ENCODE results near the gene CDK11B. TPM values are rescaled to one million over a fixed set of nuclear protein-coding genes. Genes with fewer than 3 reads are reported as not detected.

The CDK11B gene
- total and polyA plus RNA-seq, 2 donors, result 16.1 to 35.6 TPM

- H3K4me1 ChIP-seq (ENCODE audit: control insufficient read depth in 2 of 2, insufficient read depth in 2 of 2, low read length in 2 of 2), result peaks cover 3 to 9% of the 10 kb centered on the region in 2 donors
- peaks cover 0 to 4% of the 10 kb centered on the region in 2 donors for H3K9me3 ChIP-seq (ENCODE audit: control insufficient read depth in 2 of 2, insufficient read depth in 1 of 2, low read length in 1 of 2)
- no peak overlapping the region for H3K4me3 ChIP-seq (ENCODE audit: low read length in 2 of 2)
- H3K27me3 ChIP-seq (ENCODE audit: control insufficient read depth in 2 of 2, insufficient read depth in 1 of 2, low read length in 1 of 2), result peaks cover 26 to 45% of the 10 kb centered on the region in 2 donors
- 94% methylated on average over 15 of the region's 15 CpGs for WGBS
- DNase-seq (ENCODE audit: low read depth in 6 of 9, low spot score in 9 of 9), result no peak
- H3K36me3 ChIP-seq (ENCODE audit: control insufficient read depth in 2 of 2, insufficient read depth in 2 of 2, low read length in 1 of 2), result no peaks in the 10 kb centered on the region
- H3K27ac ChIP-seq (ENCODE audit: low read depth in 1 of 2, low read length in 1 of 2), result no peak overlapping the region
Observed at GRCh38 chr1:1604374-1605033, 54.3 kb downstream of the CDK11B start.

- H3K27me3 ChIP-seq (ENCODE audit: control insufficient read depth in 2 of 2, insufficient read depth in 1 of 2, low read length in 1 of 2), result peaks cover 33 to 52% of the 10 kb centered on the region in 2 donors
Observed at GRCh38 chr1:1603671-1604373, 55.0 kb downstream of the CDK11B start.

GRCh38 chr1:1602968-1603506 is 55.8 kb downstream of the CDK11B start:
- H3K4me3 ChIP-seq (ENCODE audit: low read length in 2 of 2), result no peak overlapping the region
- 94% methylated on average over 13 of the region's 13 CpGs for WGBS
- no peaks in the 10 kb centered on the region for H3K36me3 ChIP-seq (ENCODE audit: control insufficient read depth in 2 of 2, insufficient read depth in 2 of 2, low read length in 1 of 2)
- H3K27me3 ChIP-seq (ENCODE audit: control insufficient read depth in 2 of 2, insufficient read depth in 1 of 2, low read length in 1 of 2), result peaks cover 41 to 59% of the 10 kb centered on the region in 2 donors
- no peak overlapping the region for H3K27ac ChIP-seq (ENCODE audit: low read depth in 1 of 2, low read length in 1 of 2)
- no peak for DNase-seq (ENCODE audit: low read depth in 6 of 9, low spot score in 9 of 9)
- H3K9me3 ChIP-seq (ENCODE audit: control insufficient read depth in 2 of 2, insufficient read depth in 1 of 2, low read length in 1 of 2), result peaks cover 0 to 4% of the 10 kb centered on the region in 2 donors
- H3K4me1 ChIP-seq (ENCODE audit: control insufficient read depth in 2 of 2, insufficient read depth in 2 of 2, low read length in 2 of 2), result peaks cover 7 to 9% of the 10 kb centered on the region in 2 donors

More at GRCh38 chr1:1603671-1604373, 55.0 kb downstream of the CDK11B start:
- Histone ChIP-seq H3K4me1 (ENCODE audit: control insufficient read depth in 2 of 2, insufficient read depth in 2 of 2, low read length in 2 of 2) (peaks cover 7 to 9% of the 10 kb centered on the region in 2 donors), H3K9me3 (ENCODE audit: control insufficient read depth in 2 of 2, insufficient read depth in 1 of 2, low read length in 1 of 2) (peaks cover 0 to 4% of the 10 kb centered on the region in 2 donors), H3K4me3 (ENCODE audit: low read length in 2 of 2) (no peak overlapping the region), H3K27ac (ENCODE audit: low read depth in 1 of 2, low read length in 1 of 2) (no peak overlapping the region), H3K36me3 (ENCODE audit: control insufficient read depth in 2 of 2, insufficient read depth in 2 of 2, low read length in 1 of 2) (no peaks in the 10 kb centered on the region)
- no peak for DNase-seq (ENCODE audit: low read depth in 6 of 9, low spot score in 9 of 9)
- 92% methylated on average over 13 of the region's 13 CpGs for WGBS

GRCh38 chr1:1602304-1602967 is 56.4 kb downstream of the CDK11B start:
- 81% methylated on average over 18 of the region's 18 CpGs for WGBS
- DNase-seq (ENCODE audit: low read depth in 6 of 9, low spot score in 9 of 9), result peak in 1 of 9 donors; percentile 0
- H3K9me3 ChIP-seq (ENCODE audit: control insufficient read depth in 2 of 2, insufficient read depth in 1 of 2, low read length in 1 of 2), result peaks cover 0 to 4% of the 10 kb centered on the region in 2 donors
- H3K27me3 ChIP-seq (ENCODE audit: control insufficient read depth in 2 of 2, insufficient read depth in 1 of 2, low read length in 1 of 2), result peaks cover 46 to 65% of the 10 kb centered on the region in 2 donors
- H3K36me3 ChIP-seq (ENCODE audit: control insufficient read depth in 2 of 2, insufficient read depth in 2 of 2, low read length in 1 of 2), result no peaks in the 10 kb centered on the region
- H3K4me1 ChIP-seq (ENCODE audit: control insufficient read depth in 2 of 2, insufficient read depth in 2 of 2, low read length in 2 of 2), result peaks cover 7 to 9% of the 10 kb centered on the region in 2 donors
- H3K27ac ChIP-seq (ENCODE audit: low read depth in 1 of 2, low read length in 1 of 2), result no peak overlapping the region
- H3K4me3 ChIP-seq (ENCODE audit: low read length in 2 of 2), result no peak overlapping the region

- WGBS, result 98% methylated on average over 15 of the region's 15 CpGs
- Histone ChIP-seq H3K4me1 (ENCODE audit: control insufficient read depth in 2 of 2, insufficient read depth in 2 of 2, low read length in 2 of 2) (peaks cover 5 to 7% of the 10 kb centered on the region in 2 donors), H3K9me3 (ENCODE audit: control insufficient read depth in 2 of 2, insufficient read depth in 1 of 2, low read length in 1 of 2) (peaks cover 0 to 4% of the 10 kb centered on the region in 2 donors), H3K36me3 (ENCODE audit: control insufficient read depth in 2 of 2, insufficient read depth in 2 of 2, low read length in 1 of 2) (no peaks in the 10 kb centered on the region), H3K4me3 (ENCODE audit: low read length in 2 of 2) (no peak overlapping the region), H3K27me3 (ENCODE audit: control insufficient read depth in 2 of 2, insufficient read depth in 1 of 2, low read length in 1 of 2) (peaks cover 52 to 72% of the 10 kb centered on the region in 2 donors), H3K27ac (ENCODE audit: low read depth in 1 of 2, low read length in 1 of 2) (no peak overlapping the region)
- DNase-seq (ENCODE audit: low read depth in 6 of 9, low spot score in 9 of 9), result no peak
Observed at GRCh38 chr1:1601564-1602303, 57.1 kb downstream of the CDK11B start.

GRCh38 chr1:1600861-1601563 is 57.8 kb downstream of the CDK11B start:
- WGBS, result 90% methylated on average over 22 of the region's 22 CpGs
- peaks cover 52 to 80% of the 10 kb centered on the region in 2 donors for H3K27me3 ChIP-seq (ENCODE audit: control insufficient read depth in 2 of 2, insufficient read depth in 1 of 2, low read length in 1 of 2)
- DNase-seq (ENCODE audit: low read depth in 6 of 9, low spot score in 9 of 9), result no peak
- H3K4me3 ChIP-seq (ENCODE audit: low read length in 2 of 2), result no peak overlapping the region
- no peaks in the 10 kb centered on the region for H3K36me3 ChIP-seq (ENCODE audit: control insufficient read depth in 2 of 2, insufficient read depth in 2 of 2, low read length in 1 of 2)
- peaks cover 0 to 4% of the 10 kb centered on the region in 2 donors for H3K9me3 ChIP-seq (ENCODE audit: control insufficient read depth in 2 of 2, insufficient read depth in 1 of 2, low read length in 1 of 2)
- peaks cover 2 to 7% of the 10 kb centered on the region in 2 donors for H3K4me1 ChIP-seq (ENCODE audit: control insufficient read depth in 2 of 2, insufficient read depth in 2 of 2, low read length in 2 of 2)
- no peak overlapping the region for H3K27ac ChIP-seq (ENCODE audit: low read depth in 1 of 2, low read length in 1 of 2)

- WGBS, result 8% methylated on average over 124 of the region's 125 CpGs
- Histone ChIP-seq H3K27me3 (ENCODE audit: control insufficient read depth in 2 of 2, insufficient read depth in 1 of 2, low read length in 1 of 2) (peaks cover 52 to 87% of the 10 kb centered on the region in 2 donors), H3K9me3 (ENCODE audit: control insufficient read depth in 2 of 2, insufficient read depth in 1 of 2, low read length in 1 of 2) (peaks cover 0 to 4% of the 10 kb centered on the region in 2 donors), H3K36me3 (ENCODE audit: control insufficient read depth in 2 of 2, insufficient read depth in 2 of 2, low read length in 1 of 2) (no peaks in the 10 kb centered on the region), H3K27ac (ENCODE audit: low read depth in 1 of 2, low read length in 1 of 2) (no peak within 1 kb of the TSS), H3K4me1 (ENCODE audit: control insufficient read depth in 2 of 2, insufficient read depth in 2 of 2, low read length in 2 of 2) (peaks cover 2 to 7% of the 10 kb centered on the region in 2 donors), H3K4me3 (ENCODE audit: low read length in 2 of 2) (peak within 1 kb of the TSS in 1 of 2 donors; percentile 54)
- no peak for DNase-seq (ENCODE audit: low read depth in 6 of 9, low spot score in 9 of 9)
Observed at GRCh38 chr1:1599935-1600860, 58.6 kb downstream of the CDK11B start, which contains the start of gene FNDC10. Gene FNDC10, minus strand, starts transcription at chr1:1600135. Its CDS starts 120 bp downstream, at chr1:1600015.
